ENCODE data around the gene MORN1. TPM values are rescaled to one million over a fixed set of nuclear protein-coding genes. Genes with fewer than 3 reads are reported as not detected.
A peak's percentile ranks its signal among the peaks of the same experiment; 100 is the strongest.

The MORN1 gene
- total and polyA plus RNA-seq, 12 donors, result 1.2 to 7.6 (median 5.2) TPM

GRCh38 chr1:2344121-2344681 lies 47.2 kb downstream of the MORN1 start:
- Histone ChIP-seq H3K36me3 (no peaks in the 10 kb centered on the region), H3K4me1 (no peaks in the 10 kb centered on the region), H3K27ac (no peak overlapping the region), H3K4me3 (no peak overlapping the region), H3K9me3 (no peaks in the 10 kb centered on the region), H3K27me3 (no peaks in the 10 kb centered on the region)
- intact Hi-C loops (cut with DNase I), result no loop called here
- DNase-seq, result peak in 1 of 2 donors; percentile 6
- ATAC-seq, result peak in 1 of 8 donors; percentile 15
- no peak for TF ChIP-seq CTCF (IDR thresholded peaks at IDR 0.05)
- WGBS, 2 donors, result 94 to 96% methylated on average over 23 to 24 of the region's 24 CpGs

- intact Hi-C loops (cut with DNase I), result no loop called here
- H3K27me3 ChIP-seq, result no peaks in the 10 kb centered on the region
- 86% methylated on average over 38 to 39 of the region's 39 CpGs for WGBS, 2 donors
- no peaks in the 10 kb centered on the region for H3K4me1 ChIP-seq
- no peak for ATAC-seq
- peak in 1 of 2 donors; percentile 3 for DNase-seq
- TF ChIP-seq CTCF (IDR thresholded peaks at IDR 0.05), result no peak
- no peaks in the 10 kb centered on the region for H3K36me3 ChIP-seq
- H3K27ac ChIP-seq, result no peak overlapping the region
- H3K9me3 ChIP-seq, result no peaks in the 10 kb centered on the region
- no peak overlapping the region for H3K4me3 ChIP-seq
Observed at GRCh38 chr1:2343023-2343935, 48.1 kb downstream of the MORN1 start.

- ATAC-seq, result no peak
- DNase-seq, result peak in 1 of 2 donors; percentile 6
- 89 to 92% methylated on average over 21 of the region's 21 CpGs for WGBS, 2 donors
- intact Hi-C loops (cut with DNase I), result no loop called here
- no peak overlapping the region for H3K4me3 ChIP-seq
- no peaks in the 10 kb centered on the region for H3K4me1 ChIP-seq
- TF ChIP-seq CTCF (IDR thresholded peaks at IDR 0.05), result no peak
- H3K36me3 ChIP-seq, result no peaks in the 10 kb centered on the region
- no peaks in the 10 kb centered on the region for H3K9me3 ChIP-seq
- H3K27ac ChIP-seq, result no peak overlapping the region
- H3K27me3 ChIP-seq, result no peaks in the 10 kb centered on the region
Observed at GRCh38 chr1:2342384-2343022, 48.9 kb downstream of the MORN1 start.

GRCh38 chr1:2341706-2342383 lies 49.5 kb downstream of the MORN1 start:
- H3K36me3 ChIP-seq, result no peaks in the 10 kb centered on the region
- H3K4me3 ChIP-seq, result no peak overlapping the region
- H3K27ac ChIP-seq, result no peak overlapping the region
- ATAC-seq (no peak), DNase-seq (peak in 1 of 2 donors; percentile 4)
- H3K9me3 ChIP-seq, result no peaks in the 10 kb centered on the region
- intact Hi-C loops (cut with DNase I), result no loop called here
- WGBS, 2 donors, result 89 to 91% methylated on average over 29 of the region's 29 CpGs
- no peak for TF ChIP-seq CTCF (IDR thresholded peaks at IDR 0.05)
- H3K4me1 ChIP-seq, result no peaks in the 10 kb centered on the region
- H3K27me3 ChIP-seq, result no peaks in the 10 kb centered on the region
